ENCODE data around the gene LGSN.

LGSN gene

GRCh38 chr6:63259153-63259552 is 60.6 kb downstream of the LGSN start:
- no peak overlapping the region for H3K4me2 ChIP-seq (ENCODE audit: low read depth, low read length, poor library complexity, severe bottlenecking)
- no peaks in the 10 kb centered on the region for H4K20me1 ChIP-seq (ENCODE audit: insufficient read depth, low read length, poor library complexity, severe bottlenecking)
- no peaks in the 10 kb centered on the region for H3K9me3 ChIP-seq (ENCODE audit: insufficient read depth, low read depth, low read length)
- no peaks in the 10 kb centered on the region for H3K4me1 ChIP-seq (ENCODE audit: insufficient read depth, low read length, poor library complexity, severe bottlenecking)
- no peak overlapping the region for H3K9ac ChIP-seq (ENCODE audit: low read depth, low read length, poor library complexity, severe bottlenecking)
- H3K36me3 ChIP-seq (ENCODE audit: insufficient read depth, low read length): no peaks in the 10 kb centered on the region
- H2AFZ ChIP-seq (ENCODE audit: low read length): no peak overlapping the region
- no peak for TF ChIP-seq CTCF (conservative IDR thresholded peaks at IDR 0.05; ENCODE audit: low read length)
- TF ChIP-seq EZH2phosphoT487 (IDR thresholded peaks at IDR 0.05; ENCODE audit: borderline replicate concordance): no peak
- H3K9me2 ChIP-seq (replicated peaks; ENCODE audit: low read depth, low read length): no peaks in the 10 kb centered on the region
- H3F3A ChIP-seq (ENCODE audit: low read depth): no peaks in the 10 kb centered on the region
- H3K4me3 ChIP-seq (ENCODE audit: low read length, poor library complexity, severe bottlenecking): no peak overlapping the region
- no peaks in the 10 kb centered on the region for H3K27me3 ChIP-seq (ENCODE audit: insufficient read depth, low read length, poor library complexity, severe bottlenecking)
- no peaks in the 10 kb centered on the region for H3K79me2 ChIP-seq (ENCODE audit: insufficient read depth, low read length)

- no peaks in the 10 kb centered on the region for H3K4me1 ChIP-seq (ENCODE audit: insufficient read depth, low read length, poor library complexity, severe bottlenecking)
Observed at GRCh38 chr6:63249875-63250482, 69.8 kb downstream of the LGSN start.

GRCh38 chr6:63246581-63246980 is 73.2 kb downstream of the LGSN start:
- Histone ChIP-seq H3K4me2 (ENCODE audit: low read depth, low read length, poor library complexity, severe bottlenecking) (no peak overlapping the region), H3K9me3 (ENCODE audit: insufficient read depth, low read depth, low read length) (no peaks in the 10 kb centered on the region), H3K36me3 (ENCODE audit: insufficient read depth, low read length) (no peaks in the 10 kb centered on the region), H3K79me2 (ENCODE audit: insufficient read depth, low read length) (no peaks in the 10 kb centered on the region), H2AFZ (ENCODE audit: low read length) (no peak overlapping the region), H3K9me2 (replicated peaks; ENCODE audit: low read depth, low read length) (no peaks in the 10 kb centered on the region), H3K9ac (ENCODE audit: low read depth, low read length, poor library complexity, severe bottlenecking) (no peak overlapping the region), H3F3A (ENCODE audit: low read depth) (no peaks in the 10 kb centered on the region), H3K4me1 (ENCODE audit: insufficient read depth, low read length, poor library complexity, severe bottlenecking) (no peaks in the 10 kb centered on the region), H3K27me3 (ENCODE audit: insufficient read depth, low read length, poor library complexity, severe bottlenecking) (no peaks in the 10 kb centered on the region), H3K4me3 (ENCODE audit: low read length, poor library complexity, severe bottlenecking) (no peak overlapping the region), H4K20me1 (ENCODE audit: insufficient read depth, low read length, poor library complexity, severe bottlenecking) (no peaks in the 10 kb centered on the region)
- TF ChIP-seq EZH2phosphoT487 (IDR thresholded peaks at IDR 0.05; ENCODE audit: borderline replicate concordance): no peak
- TF ChIP-seq CTCF (conservative IDR thresholded peaks at IDR 0.05; ENCODE audit: low read length): no peak

More at GRCh38 chr6:63249875-63250482, 69.8 kb downstream of the LGSN start:
- H3K4me3 ChIP-seq (ENCODE audit: low read length, poor library complexity, severe bottlenecking): no peak overlapping the region
- no peak overlapping the region for H2AFZ ChIP-seq (ENCODE audit: low read length)
- H3K4me2 ChIP-seq (ENCODE audit: low read depth, low read length, poor library complexity, severe bottlenecking): no peak overlapping the region
- no peaks in the 10 kb centered on the region for H3K9me3 ChIP-seq (ENCODE audit: insufficient read depth, low read depth, low read length)
- no peaks in the 10 kb centered on the region for H3K79me2 ChIP-seq (ENCODE audit: insufficient read depth, low read length)
- H3F3A ChIP-seq (ENCODE audit: low read depth): no peaks in the 10 kb centered on the region
- H3K27me3 ChIP-seq (ENCODE audit: insufficient read depth, low read length, poor library complexity, severe bottlenecking): no peaks in the 10 kb centered on the region
- TF ChIP-seq EZH2phosphoT487 (IDR thresholded peaks at IDR 0.05; ENCODE audit: borderline replicate concordance) (no peak), CTCF (conservative IDR thresholded peaks at IDR 0.05; ENCODE audit: low read length) (no peak)
- no peaks in the 10 kb centered on the region for H4K20me1 ChIP-seq (ENCODE audit: insufficient read depth, low read length, poor library complexity, severe bottlenecking)
- no peaks in the 10 kb centered on the region for H3K36me3 ChIP-seq (ENCODE audit: insufficient read depth, low read length)
- H3K9me2 ChIP-seq (replicated peaks; ENCODE audit: low read depth, low read length): no peaks in the 10 kb centered on the region
- H3K9ac ChIP-seq (ENCODE audit: low read depth, low read length, poor library complexity, severe bottlenecking): no peak overlapping the region
